SU-DHL-6 (cell line): ENCODE data around the gene WNT16.

Source experiments
- CTCF ChIP-seq: fragments of 200-600 bp; sonication (generic); IDR thresholded peaks from one replicate; pipeline ENCODE4 v1.5.1; 2017; ENCODE audit warnings: antibody characterized with exemption, mild to moderate bottlenecking, low read length, moderate library complexity; ENCODE audit not compliant: insufficient read depth, poor library complexity, severe bottlenecking
- EZH2phosphoT487 ChIP-seq: fragments of 200-600 bp; sonication (generic), shearing (Covaris generic); conservative IDR thresholded peaks from 2 replicates; pipeline ENCODE4 v1.6.1; 2018; ENCODE audit warnings: mild to moderate bottlenecking, antibody characterized with exemption, low read length, moderate library complexity, mixed read lengths

DNA sequence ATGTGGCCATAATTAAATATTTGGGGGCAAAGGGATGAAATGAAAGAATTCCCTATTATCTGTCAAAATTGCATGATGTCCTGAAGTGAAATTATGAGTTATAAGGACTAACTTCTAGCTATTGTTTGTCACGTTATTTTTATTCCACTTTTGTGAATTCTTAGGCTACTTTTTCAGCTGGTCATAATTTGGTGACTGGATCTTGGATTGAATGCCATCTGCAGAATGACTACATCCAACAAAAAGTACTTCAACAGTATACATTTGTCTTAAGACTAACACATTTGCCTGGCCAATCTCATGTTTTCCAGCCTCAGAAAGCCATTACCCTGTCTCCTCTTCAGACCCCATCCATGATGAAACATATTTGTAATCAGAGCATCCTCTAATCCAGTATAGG lies 48.1 kb upstream of the WNT16 start:
- TF ChIP-seq CTCF (no peak), EZH2phosphoT487 (no peak)
